Hepatocyte (in vitro differentiated cells): ENCODE results near the gene TPMT. TPM values are rescaled to one million over a fixed set of nuclear protein-coding genes. Genes with fewer than 3 reads are reported as not detected.

ENCODE experiments used
- DNase-seq: peaks from one replicate; pipeline ENCODE4 v3.0.0-alpha.2; 2016; ENCODE audit warnings: low spot score
- H2AFZ ChIP-seq: fragments of 200-600 bp; sonication (generic); 2 replicates; pipeline ENCODE4 v1.6.0; 2016; ENCODE audit warnings: antibody characterized with exemption, mild to moderate bottlenecking
- H3K27ac ChIP-seq: fragments of 200-600 bp; sonication (generic); 2 replicates; pipeline ENCODE4 v1.5.1; 2016; ENCODE audit warnings: mild to moderate bottlenecking
- H3K27me3 ChIP-seq: fragments of 200-600 bp; sonication (generic); 2 replicates; pipeline ENCODE4 v1.6.1; 2016
- H3K36me3 ChIP-seq: fragments of 200-600 bp; sonication (generic); replicated peaks from 2 replicates; pipeline ENCODE4 v1.5.1; 2016; ENCODE audit warnings: low read depth; ENCODE audit not compliant: insufficient read depth
- H3K4me1 ChIP-seq: fragments of 200-600 bp; sonication (generic); 2 replicates; pipeline ENCODE4 v1.5.1; 2016; ENCODE audit warnings: mild to moderate bottlenecking, moderate library complexity; ENCODE audit not compliant: insufficient read depth
- H3K4me2 ChIP-seq: fragments of 200-600 bp; sonication (generic); 2 replicates; pipeline ENCODE4 v1.6.0; 2016
- H3K4me3 ChIP-seq: fragments of 200-600 bp; sonication (generic); 2 replicates; pipeline ENCODE4 v1.5.1; 2016; ENCODE audit warnings: mild to moderate bottlenecking
- H3K79me2 ChIP-seq: fragments of 200-600 bp; sonication (generic); 2 replicates; pipeline ENCODE4 v1.6.0; 2017; ENCODE audit warnings: mild to moderate bottlenecking
- H3K9me2 ChIP-seq: fragments of 200-600 bp; sonication (generic); replicated peaks from 2 replicates; pipeline ENCODE4 v1.6.0; 2017; ENCODE audit warnings: mild to moderate bottlenecking; ENCODE audit not compliant: insufficient read depth
- H3K9me3 ChIP-seq: fragments of 200-600 bp; sonication (generic); 2 replicates; pipeline ENCODE4 v1.5.1; 2016; ENCODE audit warnings: low read depth, mild to moderate bottlenecking
- H4K20me1 ChIP-seq: fragments of 200-600 bp; sonication (generic); 2 replicates; pipeline ENCODE4 v1.6.0; 2016; ENCODE audit warnings: mild to moderate bottlenecking; ENCODE audit not compliant: insufficient read depth, poor library complexity, severe bottlenecking
- CTCF ChIP-seq: fragments of 200-600 bp; sonication (generic); IDR thresholded peaks from 2 replicates; pipeline ENCODE4 v1.5.1; 2016; ENCODE audit warnings: antibody characterized with exemption, mild to moderate bottlenecking; ENCODE audit not compliant: poor library complexity
- EZH2 ChIP-seq: fragments of 200-600 bp; sonication (generic); IDR thresholded peaks from 2 replicates; pipeline ENCODE4 v1.6.1; 2016; ENCODE audit warnings: antibody characterized with exemption, mild to moderate bottlenecking, borderline replicate concordance
- EZH2phosphoT487 ChIP-seq: fragments of 200-600 bp; sonication (generic); IDR thresholded peaks from one replicate; pipeline ENCODE4 v1.6.1; 2018; ENCODE audit warnings: antibody characterized with exemption, mild to moderate bottlenecking, low read depth, moderate library complexity; ENCODE audit not compliant: unreplicated experiment, severe bottlenecking
- WGBS: methylation state at CpG from one replicate; pipeline ENCODE4 v1.1.6; 2016; ENCODE audit warnings: low lambda C conversion rate; ENCODE audit errors: missing lambda C conversion rate; 5-methylcytosine and 5-hydroxymethylcytosine counted together
- polyA plus RNA-seq: library from polyadenylated mRNA; unstranded; fragments of >200 nt; fragmentation: Nextera tagmentation; extraction: Ambion mirVana; gene quantifications from 2 replicates; pipeline ENCODE4 v1.2.1, GENCODE V29; 2016
- total RNA-seq: library from RNA; depleted of rRNA; stranded (reverse); fragments of >200 nt; gene quantifications from 2 replicates; pipeline ENCODE4 v1.2.3, GENCODE V29; 2014

TPMT gene
- total and polyA plus RNA-seq, 2 experiments from 2014 or later, result 10.0 to 15.5 TPM

GRCh38 chr6:18139935-18140621 lies 14.8 kb downstream of the TPMT start:
- DNase-seq, result no peak
- no peaks in the 10 kb centered on the region for H3K36me3 ChIP-seq
- no peaks in the 10 kb centered on the region for H3K9me2 ChIP-seq
- no peaks in the 10 kb centered on the region for H3K79me2 ChIP-seq
- no peak overlapping the region for H3K4me2 ChIP-seq
- H3K4me3 ChIP-seq, result no peak overlapping the region
- H2AFZ ChIP-seq, result no peak overlapping the region
- 86% methylated on average over 6 of the region's 6 CpGs for WGBS
- no peaks in the 10 kb centered on the region for H3K4me1 ChIP-seq
- no peaks in the 10 kb centered on the region for H3K27me3 ChIP-seq
- no peak overlapping the region for H3K27ac ChIP-seq
- TF ChIP-seq EZH2, result no peak
- no peak for TF ChIP-seq EZH2phosphoT487
- no peak for TF ChIP-seq CTCF
- no peaks in the 10 kb centered on the region for H3K9me3 ChIP-seq
- no peaks in the 10 kb centered on the region for H4K20me1 ChIP-seq

DNA sequence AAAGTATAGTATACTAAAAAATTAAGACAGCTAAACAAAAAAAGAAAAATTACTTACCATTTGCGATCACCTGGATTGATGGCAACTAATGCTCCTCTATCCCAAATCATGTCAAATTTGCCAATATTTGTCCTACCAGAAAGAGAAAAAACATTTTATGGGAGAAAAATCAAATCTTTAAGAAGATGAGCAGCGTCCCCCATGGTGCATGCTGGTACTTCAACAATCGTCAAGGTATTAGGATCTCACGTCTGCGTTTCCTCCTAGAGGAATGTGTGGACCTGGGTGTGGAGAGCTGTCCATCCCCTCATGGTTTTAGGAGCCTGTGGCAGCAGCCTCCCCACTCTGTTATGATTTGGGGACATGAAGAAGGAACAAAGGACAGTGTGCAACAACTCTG lies 16.0 kb downstream of the TPMT start:
- no peak overlapping the region for H3K27ac ChIP-seq
- no peak overlapping the region for H3K4me2 ChIP-seq
- H2AFZ ChIP-seq, result no peak overlapping the region
- no peak for DNase-seq
- no peaks in the 10 kb centered on the region for H3K79me2 ChIP-seq
- WGBS, result 91% methylated on average over 5 of the region's 5 CpGs
- no peaks in the 10 kb centered on the region for H3K27me3 ChIP-seq
- H4K20me1 ChIP-seq, result no peaks in the 10 kb centered on the region
- no peaks in the 10 kb centered on the region for H3K9me2 ChIP-seq
- TF ChIP-seq EZH2phosphoT487 (no peak), EZH2 (no peak), CTCF (no peak)
- H3K36me3 ChIP-seq, result no peaks in the 10 kb centered on the region
- no peaks in the 10 kb centered on the region for H3K9me3 ChIP-seq
- H3K4me1 ChIP-seq, result no peaks in the 10 kb centered on the region
- H3K4me3 ChIP-seq, result no peak overlapping the region

DNA sequence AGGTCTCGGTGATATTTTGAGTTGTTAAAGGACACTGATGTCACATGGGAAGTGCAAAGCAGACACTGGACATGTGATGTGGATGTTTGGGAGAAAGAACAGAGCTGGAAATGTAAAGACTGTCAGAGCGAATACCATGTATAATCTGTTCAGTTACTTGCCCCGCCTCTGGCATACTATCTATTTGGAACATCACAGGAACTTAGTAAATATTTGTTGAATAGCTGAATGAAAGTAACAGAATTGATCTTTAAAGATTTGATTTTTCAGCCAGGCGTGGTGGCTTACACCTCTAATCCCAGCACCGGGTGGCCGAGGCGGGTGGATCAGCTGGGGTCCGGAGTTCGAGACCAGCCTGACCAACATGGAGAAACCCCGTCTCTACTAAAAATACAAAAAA lies 18.6 kb downstream of the TPMT start:
- Histone ChIP-seq H3K36me3 (no peaks in the 10 kb centered on the region), H2AFZ (no peak overlapping the region), H3K4me1 (no peaks in the 10 kb centered on the region), H3K9me2 (no peaks in the 10 kb centered on the region), H3K4me3 (no peak overlapping the region), H3K4me2 (no peak overlapping the region), H3K9me3 (no peaks in the 10 kb centered on the region), H3K79me2 (no peaks in the 10 kb centered on the region), H3K27ac (peak overlapping the region; percentile 57), H4K20me1 (no peaks in the 10 kb centered on the region), H3K27me3 (no peaks in the 10 kb centered on the region)
- WGBS, result 98% methylated on average over 10 of the region's 10 CpGs
- DNase-seq, result no peak
- no peak for TF ChIP-seq CTCF
- TF ChIP-seq EZH2, result no peak
- no peak for TF ChIP-seq EZH2phosphoT487
